NCI-H774 (cell line): ENCODE measurements around the gene SMC1B.
"Not testable (repeated sequence)": the region's sequence is repeated elsewhere in the genome, so short reads cannot be mapped to it uniquely, and the experiment has no call there.

Experiments used
- DNase-seq: peaks from one replicate; lab custom pipeline; 2025; lab: John Stamatoyannopoulos, UW

The SMC1B gene

DNA sequence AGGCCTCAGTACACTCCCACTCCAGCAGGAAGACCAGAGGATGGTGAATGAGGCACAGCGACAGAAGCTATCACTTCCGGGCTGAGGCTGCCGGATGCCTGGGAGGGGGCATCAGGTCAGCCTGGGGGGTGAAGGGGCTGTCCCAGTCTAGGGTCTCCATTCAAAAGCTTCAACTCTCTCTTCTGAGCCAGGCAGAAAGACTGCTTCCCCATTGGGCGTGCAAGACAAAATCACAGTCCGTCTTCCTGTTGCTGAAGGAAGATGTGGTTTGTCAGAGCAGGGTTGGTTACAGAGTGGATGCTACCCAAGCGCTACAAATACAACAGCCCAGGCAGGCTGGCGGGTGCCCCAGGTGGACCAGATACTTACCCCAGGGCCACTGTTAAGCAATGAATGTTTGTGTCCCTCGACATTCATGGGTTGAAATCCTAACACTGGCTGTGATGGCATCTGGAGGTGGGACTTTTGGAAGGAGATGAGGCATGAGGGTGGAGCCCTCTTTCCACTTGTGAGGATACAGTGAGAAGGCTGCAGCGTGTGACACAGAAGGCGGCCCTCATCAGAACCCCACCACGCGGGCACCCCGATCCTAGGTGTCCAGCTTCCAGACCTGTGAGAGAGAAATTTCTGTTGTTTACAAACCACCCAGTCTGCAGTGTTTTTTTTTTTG is 116.6 kb downstream of the SMC1B start:
- no peak for DNase-seq

DNA sequence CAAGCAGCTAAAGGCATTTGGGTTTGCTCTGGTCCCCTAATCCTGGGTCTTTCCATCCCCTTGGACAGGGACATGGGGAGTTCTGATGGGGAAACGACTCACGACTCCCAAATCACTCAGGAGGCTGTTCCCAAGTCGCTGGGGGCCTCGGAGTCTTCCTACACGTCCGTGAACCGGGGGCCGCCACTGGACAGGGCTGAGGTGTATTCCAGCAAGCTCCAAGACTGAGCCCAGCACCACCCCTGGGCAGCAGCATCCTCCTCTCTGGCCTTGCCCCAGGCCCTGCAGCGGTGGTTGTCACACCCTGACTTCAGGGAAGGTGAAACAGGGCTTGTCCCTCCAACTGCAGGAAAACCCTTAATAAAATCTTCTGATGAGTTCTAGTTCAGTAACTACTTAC is 117.9 kb downstream of the SMC1B start:
- no peak for DNase-seq

DNA sequence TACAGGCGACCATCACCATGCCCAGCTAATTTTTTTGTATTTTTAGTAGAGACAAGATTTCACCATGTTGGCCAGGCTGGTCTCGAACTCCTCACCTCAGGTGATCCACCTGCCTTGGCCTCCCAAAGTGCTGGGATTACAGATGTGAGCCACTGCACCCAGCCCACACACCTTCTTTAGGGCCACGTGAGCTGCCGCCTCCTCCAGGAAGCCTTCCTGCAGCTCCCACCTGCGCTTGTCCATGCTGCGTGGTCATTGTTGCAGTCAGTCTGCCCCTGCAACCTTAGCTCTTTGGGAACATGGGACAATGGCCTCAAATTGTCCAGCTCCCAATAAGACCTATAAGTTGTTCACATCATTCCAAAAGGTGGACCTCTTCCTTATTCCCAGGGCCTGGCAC is 118.4 kb downstream of the SMC1B start:
- not testable (repeated sequence) for DNase-seq
